ENCODE results near the gene DOCK2.

DOCK2 gene

GRCh38 chr5:169871826-169872490 is 234.9 kb downstream of the DOCK2 start:
- no peak overlapping the region for H2BK12ac ChIP-seq (ENCODE audit: low read length)
- no peak overlapping the region for H2BK5ac ChIP-seq (ENCODE audit: low read length)
- H3K4ac ChIP-seq (ENCODE audit: low read length): no peak overlapping the region
- WGBS, 2 donors (ENCODE audit: extremely low coverage in 2 of 2, insufficient read length in 2 of 2, insufficient replicate concordance in 1 of 2): no CpG with 5 or more reads among the region's 5 CpGs
- H3K4me3 ChIP-seq (ENCODE audit: low read length in 2 of 2): no peak overlapping the region
- H3K79me1 ChIP-seq (ENCODE audit: low read depth, low read length): no peaks in the 10 kb centered on the region
- no peak overlapping the region for H3K18ac ChIP-seq (ENCODE audit: low read length)
- H3K9ac ChIP-seq (ENCODE audit: low read depth, low read length, poor library complexity): no peak overlapping the region
- no peak overlapping the region for H2BK120ac ChIP-seq (ENCODE audit: low read depth, low read length)
- no peak overlapping the region for H2AFZ ChIP-seq (ENCODE audit: low read length)
- no peak overlapping the region for H3K14ac ChIP-seq (ENCODE audit: low read length)
- no peak overlapping the region for H3K23ac ChIP-seq (ENCODE audit: low read depth, low read length, poor library complexity)
- H4K91ac ChIP-seq (ENCODE audit: low read depth, low read length, poor library complexity): no peak overlapping the region
- H3K27me3 ChIP-seq (ENCODE audit: control insufficient read depth in 3 of 3, insufficient read depth in 3 of 3, low read depth in 1 of 3, low read length in 3 of 3): no peaks in the 10 kb centered on the region
- no peaks in the 10 kb centered on the region for H3K36me3 ChIP-seq (replicated peaks in 1 of 2; ENCODE audit: control insufficient read depth in 2 of 2, insufficient read depth in 2 of 2, low read length in 2 of 2)
- peaks cover 2 to 11% of the 10 kb centered on the region in 2 donors for H3K4me1 ChIP-seq (ENCODE audit: control insufficient read depth in 2 of 2, insufficient read depth in 1 of 2, low read depth in 1 of 2, low read length in 2 of 2)
- no peak overlapping the region for H2AK5ac ChIP-seq (ENCODE audit: low read depth, low read length)
- no peak overlapping the region for H4K8ac ChIP-seq (ENCODE audit: low read depth, low read length)
- no peak overlapping the region for H2BK15ac ChIP-seq (ENCODE audit: low read length)
- no peaks in the 10 kb centered on the region for H3K9me3 ChIP-seq (replicated peaks in 1 of 2; ENCODE audit: control insufficient read depth in 2 of 2, insufficient read depth in 1 of 2, low read depth in 1 of 2, low read length in 2 of 2)
- DNase-seq (ENCODE audit: low spot score): no peak
- no peak overlapping the region for H3K4me2 ChIP-seq (ENCODE audit: insufficient read depth, low read length, poor library complexity, severe bottlenecking)
- H3K27ac ChIP-seq (replicated peaks; ENCODE audit: low read length): no peak overlapping the region

DNA sequence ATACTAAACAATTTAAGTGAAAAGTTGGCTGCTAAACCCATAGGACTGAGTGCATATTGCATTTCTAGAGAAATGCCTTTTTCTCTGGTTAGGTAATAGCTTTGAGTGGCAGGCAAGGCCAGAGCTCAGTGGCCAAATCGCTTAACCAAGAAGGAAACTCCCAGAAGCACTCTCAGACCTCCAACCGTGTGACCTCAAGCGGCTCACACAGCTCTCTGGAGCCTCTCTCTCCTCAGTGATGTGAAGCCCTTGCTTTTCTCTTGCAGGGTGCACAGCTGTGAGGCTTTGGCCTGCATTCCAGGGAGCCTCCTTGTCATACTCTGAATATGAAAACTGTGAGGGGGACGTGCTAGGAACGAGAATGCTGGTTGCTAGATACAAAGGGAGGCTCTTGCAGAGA is 236.6 kb downstream of the DOCK2 start:
- H3K27me3 ChIP-seq (ENCODE audit: control insufficient read depth in 3 of 3, insufficient read depth in 3 of 3, low read depth in 1 of 3, low read length in 3 of 3): no peaks in the 10 kb centered on the region
- no peak for DNase-seq (ENCODE audit: low spot score)
- H2AK5ac ChIP-seq (ENCODE audit: low read depth, low read length): no peak overlapping the region
- no peak overlapping the region for H2BK5ac ChIP-seq (ENCODE audit: low read length)
- no peak overlapping the region for H3K23ac ChIP-seq (ENCODE audit: low read depth, low read length, poor library complexity)
- no CpG with 5 or more reads among the region's 5 CpGs for WGBS, 2 donors (ENCODE audit: extremely low coverage in 2 of 2, insufficient read length in 2 of 2, insufficient replicate concordance in 1 of 2)
- no peak overlapping the region for H3K4ac ChIP-seq (ENCODE audit: low read length)
- no peak overlapping the region for H2BK12ac ChIP-seq (ENCODE audit: low read length)
- no peaks in the 10 kb centered on the region for H3K9me3 ChIP-seq (replicated peaks in 1 of 2; ENCODE audit: control insufficient read depth in 2 of 2, insufficient read depth in 1 of 2, low read depth in 1 of 2, low read length in 2 of 2)
- H3K9ac ChIP-seq (ENCODE audit: low read depth, low read length, poor library complexity): no peak overlapping the region
- H3K4me3 ChIP-seq (ENCODE audit: low read length in 2 of 2): no peak overlapping the region
- no peak overlapping the region for H3K14ac ChIP-seq (ENCODE audit: low read length)
- H3K79me1 ChIP-seq (ENCODE audit: low read depth, low read length): no peaks in the 10 kb centered on the region
- peak overlapping the region; percentile 40 for H3K18ac ChIP-seq (ENCODE audit: low read length)
- peaks cover 2 to 11% of the 10 kb centered on the region in 2 donors for H3K4me1 ChIP-seq (ENCODE audit: control insufficient read depth in 2 of 2, insufficient read depth in 1 of 2, low read depth in 1 of 2, low read length in 2 of 2)
- no peak overlapping the region for H3K27ac ChIP-seq (replicated peaks; ENCODE audit: low read length)
- no peaks in the 10 kb centered on the region for H3K36me3 ChIP-seq (replicated peaks in 1 of 2; ENCODE audit: control insufficient read depth in 2 of 2, insufficient read depth in 2 of 2, low read length in 2 of 2)
- no peak overlapping the region for H2BK15ac ChIP-seq (ENCODE audit: low read length)
- H2AFZ ChIP-seq (ENCODE audit: low read length): no peak overlapping the region
- H2BK120ac ChIP-seq (ENCODE audit: low read depth, low read length): no peak overlapping the region
- H4K8ac ChIP-seq (ENCODE audit: low read depth, low read length): no peak overlapping the region
- no peak overlapping the region for H4K91ac ChIP-seq (ENCODE audit: low read depth, low read length, poor library complexity)
- no peak overlapping the region for H3K4me2 ChIP-seq (ENCODE audit: insufficient read depth, low read length, poor library complexity, severe bottlenecking)

- Histone ChIP-seq H2BK120ac (ENCODE audit: low read depth, low read length) (no peak overlapping the region), H3K4me1 (ENCODE audit: control insufficient read depth in 2 of 2, insufficient read depth in 1 of 2, low read depth in 1 of 2, low read length in 2 of 2) (peaks cover 0 to 4% of the 10 kb centered on the region in 2 donors), H2BK15ac (ENCODE audit: low read length) (no peak overlapping the region), H3K4me3 (ENCODE audit: low read length in 2 of 2) (no peak overlapping the region), H4K8ac (ENCODE audit: low read depth, low read length) (no peak overlapping the region), H3K14ac (ENCODE audit: low read length) (no peak overlapping the region), H3K18ac (ENCODE audit: low read length) (no peak overlapping the region), H3K27me3 (ENCODE audit: control insufficient read depth in 3 of 3, insufficient read depth in 3 of 3, low read depth in 1 of 3, low read length in 3 of 3) (no peaks in the 10 kb centered on the region), H2BK5ac (ENCODE audit: low read length) (no peak overlapping the region), H3K9ac (ENCODE audit: low read depth, low read length, poor library complexity) (no peak overlapping the region), H3K4me2 (ENCODE audit: insufficient read depth, low read length, poor library complexity, severe bottlenecking) (no peak overlapping the region), H3K23ac (ENCODE audit: low read depth, low read length, poor library complexity) (no peak overlapping the region), H2AFZ (ENCODE audit: low read length) (no peak overlapping the region), H3K4ac (ENCODE audit: low read length) (no peak overlapping the region), H3K36me3 (replicated peaks in 1 of 2; ENCODE audit: control insufficient read depth in 2 of 2, insufficient read depth in 2 of 2, low read length in 2 of 2) (no peaks in the 10 kb centered on the region), H2AK5ac (ENCODE audit: low read depth, low read length) (no peak overlapping the region), H3K9me3 (replicated peaks in 1 of 2; ENCODE audit: control insufficient read depth in 2 of 2, insufficient read depth in 1 of 2, low read depth in 1 of 2, low read length in 2 of 2) (no peaks in the 10 kb centered on the region), H3K79me1 (ENCODE audit: low read depth, low read length) (no peaks in the 10 kb centered on the region), H2BK12ac (ENCODE audit: low read length) (no peak overlapping the region), H3K27ac (replicated peaks; ENCODE audit: low read length) (no peak overlapping the region), H4K91ac (ENCODE audit: low read depth, low read length, poor library complexity) (no peak overlapping the region)
- WGBS, 2 donors (ENCODE audit: extremely low coverage in 2 of 2, insufficient read length in 2 of 2, insufficient replicate concordance in 1 of 2): no CpG with 5 or more reads among the region's 4 CpGs
- no peak for DNase-seq (ENCODE audit: low spot score)
These were observed 237.5 kb downstream of the DOCK2 start for GRCh38 chr5:169874621-169875020.

GRCh38 chr5:169875091-169875728 is 238.1 kb downstream of the DOCK2 start:
- WGBS, 2 donors (ENCODE audit: extremely low coverage in 2 of 2, insufficient read length in 2 of 2, insufficient replicate concordance in 1 of 2): no CpG with 5 or more reads among the region's 8 CpGs

More at GRCh38 chr5:169875091-169875728, 238.1 kb downstream of the DOCK2 start:
- Histone ChIP-seq H3K4ac (ENCODE audit: low read length) (no peak overlapping the region), H3K9me3 (replicated peaks in 1 of 2; ENCODE audit: control insufficient read depth in 2 of 2, insufficient read depth in 1 of 2, low read depth in 1 of 2, low read length in 2 of 2) (no peaks in the 10 kb centered on the region), H3K4me1 (ENCODE audit: control insufficient read depth in 2 of 2, insufficient read depth in 1 of 2, low read depth in 1 of 2, low read length in 2 of 2) (no peaks in the 10 kb centered on the region), H2BK120ac (ENCODE audit: low read depth, low read length) (no peak overlapping the region), H2AK5ac (ENCODE audit: low read depth, low read length) (no peak overlapping the region), H2BK12ac (ENCODE audit: low read length) (no peak overlapping the region), H2AFZ (ENCODE audit: low read length) (no peak overlapping the region), H3K4me2 (ENCODE audit: insufficient read depth, low read length, poor library complexity, severe bottlenecking) (no peak overlapping the region), H2BK5ac (ENCODE audit: low read length) (no peak overlapping the region), H4K91ac (ENCODE audit: low read depth, low read length, poor library complexity) (no peak overlapping the region), H3K9ac (ENCODE audit: low read depth, low read length, poor library complexity) (no peak overlapping the region), H3K4me3 (ENCODE audit: low read length in 2 of 2) (no peak overlapping the region), H3K27me3 (ENCODE audit: control insufficient read depth in 3 of 3, insufficient read depth in 3 of 3, low read depth in 1 of 3, low read length in 3 of 3) (no peaks in the 10 kb centered on the region), H3K79me1 (ENCODE audit: low read depth, low read length) (no peaks in the 10 kb centered on the region), H3K27ac (replicated peaks; ENCODE audit: low read length) (no peak overlapping the region), H3K23ac (ENCODE audit: low read depth, low read length, poor library complexity) (no peak overlapping the region), H3K14ac (ENCODE audit: low read length) (no peak overlapping the region), H3K18ac (ENCODE audit: low read length) (no peak overlapping the region), H4K8ac (ENCODE audit: low read depth, low read length) (no peak overlapping the region), H3K36me3 (replicated peaks in 1 of 2; ENCODE audit: control insufficient read depth in 2 of 2, insufficient read depth in 2 of 2, low read length in 2 of 2) (no peaks in the 10 kb centered on the region), H2BK15ac (ENCODE audit: low read length) (no peak overlapping the region)
- DNase-seq (ENCODE audit: low spot score): no peak

Data from neuronal stem cell (in vitro differentiated cells).